Right lobe of liver (tissue), 6 donors: ENCODE data around the gene OCEL1. TPM values are rescaled to one million over a fixed set of nuclear protein-coding genes. Genes with fewer than 3 reads are reported as not detected.
"Not testable (repeated sequence)": the region's sequence is repeated elsewhere in the genome, so short reads cannot be mapped to it uniquely, and the experiment has no call there.

Source experiments
- ATAC-seq, 4 donors: fragments of 200-7000 bp; cut with Tn5 transposase; one replicate each; pipeline ENCODE4 v1.9.1; 2020; ENCODE audit warnings: mild to moderate bottlenecking in 4 of 4, moderate library complexity in 4 of 4
- DNase-seq, 3 donors: peaks; one replicate each; pipeline ENCODE4 v3.0.0-alpha.2; 2020
- H3K27ac ChIP-seq, 3 donors: fragments of 200-600 bp; one replicate each; pipeline ENCODE4 v1.8.0; 2022
- H3K27me3 ChIP-seq, 2 donors: fragments of 200-600 bp; one replicate each; pipeline ENCODE4 v1.8.0; 2022
- H3K36me3 ChIP-seq, 4 donors: fragments of 200-600 bp; sonication (generic) in 1 of 4; one replicate each; pipeline versions ENCODE4 v1.5.1 to v1.8.0; 2017 to 2022; ENCODE audit warnings: control low read depth in 1 of 4
- H3K4me1 ChIP-seq, 4 donors: fragments of 200-600 bp; sonication (generic) in 1 of 4; one replicate each; pipeline versions ENCODE4 v1.5.1 to v1.8.0; 2017 to 2022; ENCODE audit warnings: control low read depth in 1 of 4
- H3K4me3 ChIP-seq, 3 donors: fragments of 200-600 bp; one replicate each; pipeline ENCODE4 v1.8.0; 2022
- H3K9me3 ChIP-seq, 4 donors: fragments of 200-600 bp; sonication (generic) in 1 of 4; one replicate each; pipeline versions ENCODE4 v1.5.1 to v1.8.0; 2017 to 2022; ENCODE audit warnings: control low read depth in 1 of 4
- POLR2A ChIP-seq: fragments of 450-650 bp; IDR thresholded peaks from one replicate; pipeline ENCODE4 v1.6.1; 2017; ENCODE audit warnings: antibody characterized with exemption, mild to moderate bottlenecking
- WGBS: methylation state at CpG from one replicate; pipeline ENCODE4 v1.1.6; 2018; ENCODE audit warnings: low coverage, low lambda C conversion rate; ENCODE audit not compliant: insufficient coverage; ENCODE audit errors: missing lambda C conversion rate; 5-methylcytosine and 5-hydroxymethylcytosine counted together
- intact Hi-C, 2 donors: fragments of 100-400 bp; cut with DNase I; formaldehyde crosslinking; loops; one replicate each; pipeline versions ENCODE4 v1.11.2 to v1.14.1; 2022
- total RNA-seq, 6 experiments: library from RNA; depleted of rRNA in 2 of 6; stranded (reverse); fragments of >200 nt in 2 of 6; fragmentation: NEBNext Ultra II Directional in 3 of 6; extraction: Animal tissue kit (Norgen Biotek cat#: 25700) in 3 of 6; gene quantifications; one replicate each; pipeline versions ENCODE4 v1.1.0 to v1.2.4, GENCODE V29; 2016 to 2023
- TF ChIP-seq, protein P1 (sequence below), 4 donors: fragments of 200-600 bp in 3 of 4; fragments of 450-650 bp in 1 of 4; IDR thresholded peaks; one replicate each; pipeline versions ENCODE4 v1.5.1 to v1.8.0; 2016 to 2022; ENCODE audit warnings: antibody characterized with exemption in 4 of 4, mild to moderate bottlenecking in 2 of 4
- donor health status: DM: no; HTN: yes; CAD: no.
- donor health status: DM: no; HTN: no; CAD: no.
- donor health status: DM: no; HTN: no; CAD: no.
- donor health status: DM: no; HTN: yes; CAD: no.
- donor health status: DM: no; HTN: yes; CAD: no.

The OCEL1 gene
- total RNA-seq, 6 experiments from 2014 or later: 17.8 to 64.2 (median 31.2) TPM

DNA sequence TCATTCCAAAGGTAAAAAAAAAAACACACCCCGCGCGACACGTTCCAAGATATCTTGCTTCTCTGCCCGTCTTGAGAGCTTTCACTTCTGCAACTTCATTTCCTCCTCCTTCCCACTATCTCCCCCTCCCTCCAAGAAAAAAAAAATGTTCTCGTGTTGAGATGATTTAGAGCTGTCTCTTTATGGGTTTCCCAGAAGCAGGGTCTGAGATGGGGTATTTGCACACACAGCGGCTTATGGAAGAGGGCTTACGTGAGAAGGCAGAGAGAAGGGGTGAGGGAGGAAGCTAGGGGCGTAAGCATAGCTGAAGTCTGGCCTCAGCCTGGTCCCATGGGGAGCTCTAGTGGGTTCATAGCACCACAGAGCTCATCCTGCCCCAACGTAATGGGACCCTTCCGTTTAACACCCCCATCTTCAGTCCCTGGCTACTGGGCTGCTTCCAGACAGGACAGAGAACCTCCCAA is 42.1 kb upstream of the OCEL1 start:
- ATAC-seq: peak; percentile 15 to 58 (median 28)
- no peaks in the 10 kb centered on the region for H3K9me3 ChIP-seq
- H3K27ac ChIP-seq: peak overlapping the region in 1 of 3 donors; percentile 18

DNA sequence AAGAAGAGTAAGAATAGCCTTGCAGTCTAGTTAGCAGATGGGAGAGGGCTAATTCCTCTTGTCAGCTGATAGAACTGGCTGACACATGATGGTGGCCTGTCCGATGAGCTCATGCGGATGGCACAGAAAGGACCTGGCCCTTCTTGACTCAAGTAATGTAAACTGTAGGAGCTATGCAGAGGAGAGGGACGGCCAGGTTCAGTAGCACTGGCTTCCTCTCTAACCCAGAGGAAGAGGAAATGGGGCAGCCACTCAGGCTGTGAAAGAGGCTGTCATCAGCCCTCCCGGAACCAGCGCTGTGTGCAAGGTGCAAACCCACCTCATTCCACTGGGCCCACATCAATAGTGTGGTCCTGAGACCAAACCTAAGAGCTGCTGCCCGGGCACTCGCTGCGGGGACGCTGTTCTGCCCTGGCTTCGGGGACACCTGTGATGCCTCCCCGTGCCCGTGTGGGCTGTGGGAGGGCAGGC is 41.6 kb upstream of the OCEL1 start:
- intact Hi-C loops: no loop called here
- Histone ChIP-seq H3K9me3 (no peaks in the 10 kb centered on the region), H3K27me3 (no peaks in the 10 kb centered on the region), H3K27ac (peak overlapping the region in 1 of 3 donors; percentile 18), H3K4me3 (no peak overlapping the region), H3K4me1 (no peaks in the 10 kb centered on the region), H3K36me3 (peaks cover 0 to 36% (median 0%) of the 10 kb centered on the region in 4 donors)
- WGBS: 67% methylated on average over 1 of the region's 12 CpGs
- no peak for DNase-seq
- TF ChIP-seq POLR2A: no peak
- TF ChIP-seq, protein P1, sequence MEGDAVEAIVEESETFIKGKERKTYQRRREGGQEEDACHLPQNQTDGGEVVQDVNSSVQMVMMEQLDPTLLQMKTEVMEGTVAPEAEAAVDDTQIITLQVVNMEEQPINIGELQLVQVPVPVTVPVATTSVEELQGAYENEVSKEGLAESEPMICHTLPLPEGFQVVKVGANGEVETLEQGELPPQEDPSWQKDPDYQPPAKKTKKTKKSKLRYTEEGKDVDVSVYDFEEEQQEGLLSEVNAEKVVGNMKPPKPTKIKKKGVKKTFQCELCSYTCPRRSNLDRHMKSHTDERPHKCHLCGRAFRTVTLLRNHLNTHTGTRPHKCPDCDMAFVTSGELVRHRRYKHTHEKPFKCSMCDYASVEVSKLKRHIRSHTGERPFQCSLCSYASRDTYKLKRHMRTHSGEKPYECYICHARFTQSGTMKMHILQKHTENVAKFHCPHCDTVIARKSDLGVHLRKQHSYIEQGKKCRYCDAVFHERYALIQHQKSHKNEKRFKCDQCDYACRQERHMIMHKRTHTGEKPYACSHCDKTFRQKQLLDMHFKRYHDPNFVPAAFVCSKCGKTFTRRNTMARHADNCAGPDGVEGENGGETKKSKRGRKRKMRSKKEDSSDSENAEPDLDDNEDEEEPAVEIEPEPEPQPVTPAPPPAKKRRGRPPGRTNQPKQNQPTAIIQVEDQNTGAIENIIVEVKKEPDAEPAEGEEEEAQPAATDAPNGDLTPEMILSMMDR (IDR thresholded peaks at IDR 0.05): no peak
- ATAC-seq: peak; percentile 47 to 71 (median 56)

More for the DNA sequence above, 42.1 kb upstream of the OCEL1 start:
- Histone ChIP-seq H3K4me3 (no peak overlapping the region), H3K4me1 (no peaks in the 10 kb centered on the region), H3K36me3 (peaks cover 0 to 31% (median 0%) of the 10 kb centered on the region in 4 donors), H3K27me3 (no peaks in the 10 kb centered on the region)
- DNase-seq: no peak
- intact Hi-C loops: no loop called here
- 52% methylated on average over 11 of the region's 11 CpGs for WGBS
- TF ChIP-seq, protein P1 (IDR thresholded peaks at IDR 0.05): no peak
- no peak for TF ChIP-seq POLR2A

GRCh38 chr19:17185590-17185989 is 40.4 kb upstream of the OCEL1 start:
- 96% methylated on average over 4 of the region's 8 CpGs for WGBS
- intact Hi-C loops: no loop called here
- ATAC-seq (no peak), DNase-seq (no peak)
- no peak for TF ChIP-seq POLR2A
- TF ChIP-seq, protein P1 (IDR thresholded peaks at IDR 0.05): no peak
- peaks cover 0 to 41% (median 2%) of the 10 kb centered on the region in 4 donors for H3K36me3 ChIP-seq
- H3K4me1 ChIP-seq: no peaks in the 10 kb centered on the region
- no peaks in the 10 kb centered on the region for H3K9me3 ChIP-seq
- H3K27me3 ChIP-seq: no peaks in the 10 kb centered on the region
- no peak overlapping the region for H3K27ac ChIP-seq
- no peak overlapping the region for H3K4me3 ChIP-seq

DNA sequence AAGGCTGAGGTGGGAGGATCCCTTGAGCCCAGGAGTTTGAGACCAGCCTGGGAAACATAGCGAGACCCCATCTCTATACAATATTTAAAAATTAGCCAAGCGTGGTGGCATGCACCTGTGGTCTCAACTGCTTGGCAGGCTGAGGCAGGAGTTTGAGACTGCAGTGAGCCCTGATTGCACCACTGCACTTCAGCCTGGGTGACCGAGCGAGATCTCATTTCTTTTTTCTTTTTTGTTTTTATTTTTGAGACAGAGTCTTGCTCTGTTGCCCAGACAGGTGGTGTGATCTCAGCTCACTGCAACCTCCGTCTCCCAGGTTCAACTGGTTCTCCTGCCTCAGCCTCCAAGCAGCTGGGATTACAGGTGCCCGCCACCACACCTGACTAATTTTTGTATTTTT is 34.3 kb upstream of the OCEL1 start:
- not testable (repeated sequence) for DNase-seq, H3K9me3 ChIP-seq, H3K4me3 ChIP-seq, H3K27ac ChIP-seq, H3K4me1 ChIP-seq, H3K27me3 ChIP-seq, ATAC-seq
- H3K36me3 ChIP-seq: peaks cover 0 to 81% (median 18%) of the 10 kb centered on the region in 4 donors
- intact Hi-C loops: loop anchor here in 1 of 2 donors (10.0 kb wide), 1 partner anchor 127 kb away; no protein-coding TSS in a partner anchor
- 61% methylated on average over 3 of the region's 6 CpGs for WGBS

DNA sequence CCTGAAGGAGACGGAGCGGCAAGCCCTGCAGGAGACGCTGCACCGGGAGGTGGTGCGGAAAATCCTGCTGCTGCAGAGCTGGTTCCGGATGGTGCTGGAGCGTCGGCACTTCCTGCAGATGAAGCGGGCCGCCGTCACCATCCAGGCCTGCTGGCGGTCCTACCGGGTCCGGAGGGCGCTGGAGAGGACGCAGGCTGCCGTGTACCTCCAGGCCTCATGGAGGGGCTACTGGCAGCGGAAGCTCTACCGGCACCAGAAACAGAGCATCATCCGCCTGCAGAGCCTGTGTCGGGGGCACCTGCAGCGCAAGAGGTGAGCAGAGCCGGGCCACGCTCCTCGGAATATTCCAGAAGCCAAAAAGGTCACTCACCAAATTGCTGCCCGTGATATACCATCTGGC is 33.3 kb upstream of the OCEL1 start:
- peaks cover 0 to 79% (median 18%) of the 10 kb centered on the region in 4 donors for H3K36me3 ChIP-seq
- no peaks in the 10 kb centered on the region for H3K27me3 ChIP-seq
- ATAC-seq (no peak), DNase-seq (no peak)
- intact Hi-C loops: loop anchor here in 1 of 2 donors (10.0 kb wide), 1 partner anchor 128 kb away; no protein-coding TSS in a partner anchor
- no peak overlapping the region for H3K4me3 ChIP-seq
- no CpG with 5 or more reads among the region's 26 CpGs for WGBS
- no peak overlapping the region for H3K27ac ChIP-seq
- H3K9me3 ChIP-seq: no peaks in the 10 kb centered on the region
- TF ChIP-seq, protein P1 (IDR thresholded peaks at IDR 0.05): no peak
- no peak for TF ChIP-seq POLR2A
- no peaks in the 10 kb centered on the region for H3K4me1 ChIP-seq
